HG03558 (cell line): Measurements from ENCODE around the gene RDH5.
"Not testable (repeated sequence)": the region's sequence is repeated elsewhere in the genome, so short reads cannot be mapped to it uniquely, and the experiment has no call there.

ENCODE experiments used
- ATAC-seq: cut with Tn5 transposase; IDR thresholded peaks from one replicate; pipeline ENCODE4 v1.9.1; 2021; ENCODE audit warnings: moderate number of reproducible peaks; ENCODE audit not compliant: unreplicated experiment; ENCODE audit errors: extremely low read depth

Gene RDH5

DNA sequence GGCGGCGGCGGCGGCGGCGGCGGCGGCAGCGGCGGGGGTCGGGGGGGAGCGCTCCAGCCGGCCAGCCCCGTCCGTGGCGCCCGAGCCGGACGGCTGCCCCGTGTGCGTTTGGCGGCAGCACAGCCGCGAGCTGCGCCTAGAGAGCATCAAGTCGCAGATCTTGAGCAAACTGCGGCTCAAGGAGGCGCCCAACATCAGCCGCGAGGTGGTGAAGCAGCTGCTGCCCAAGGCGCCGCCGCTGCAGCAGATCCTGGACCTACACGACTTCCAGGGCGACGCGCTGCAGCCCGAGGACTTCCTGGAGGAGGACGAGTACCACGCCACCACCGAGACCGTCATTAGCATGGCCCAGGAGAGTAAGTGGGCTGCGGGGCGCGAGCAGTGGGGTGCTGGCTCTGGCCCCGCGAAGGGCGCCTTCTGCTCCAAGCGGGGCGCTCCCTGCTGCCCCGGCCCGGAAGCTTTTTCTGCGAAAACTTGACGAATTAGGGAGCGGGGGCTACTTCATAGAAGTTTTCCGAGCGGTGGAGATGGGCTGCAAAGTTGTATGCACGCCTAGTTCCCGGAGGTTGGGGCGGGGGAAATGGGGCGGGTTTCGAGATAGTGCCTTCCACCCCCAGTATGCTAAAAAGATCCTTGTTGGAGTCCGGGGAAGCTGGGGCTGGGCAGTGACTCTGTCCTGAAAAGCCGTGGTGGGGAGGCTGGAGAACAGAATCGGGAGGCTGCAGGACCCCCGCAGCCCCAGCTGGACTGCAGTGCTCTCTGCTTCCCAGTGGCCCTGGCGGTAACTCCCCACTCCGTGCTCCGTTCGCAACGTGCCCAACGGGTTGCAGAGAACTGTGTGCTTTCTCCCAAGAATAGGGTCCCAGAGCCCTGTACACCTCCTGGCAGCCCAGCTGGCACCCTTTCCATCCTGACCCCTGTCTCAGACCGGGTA, 23.5 kb downstream of the RDH5 start:
- ATAC-seq = no peak

DNA sequence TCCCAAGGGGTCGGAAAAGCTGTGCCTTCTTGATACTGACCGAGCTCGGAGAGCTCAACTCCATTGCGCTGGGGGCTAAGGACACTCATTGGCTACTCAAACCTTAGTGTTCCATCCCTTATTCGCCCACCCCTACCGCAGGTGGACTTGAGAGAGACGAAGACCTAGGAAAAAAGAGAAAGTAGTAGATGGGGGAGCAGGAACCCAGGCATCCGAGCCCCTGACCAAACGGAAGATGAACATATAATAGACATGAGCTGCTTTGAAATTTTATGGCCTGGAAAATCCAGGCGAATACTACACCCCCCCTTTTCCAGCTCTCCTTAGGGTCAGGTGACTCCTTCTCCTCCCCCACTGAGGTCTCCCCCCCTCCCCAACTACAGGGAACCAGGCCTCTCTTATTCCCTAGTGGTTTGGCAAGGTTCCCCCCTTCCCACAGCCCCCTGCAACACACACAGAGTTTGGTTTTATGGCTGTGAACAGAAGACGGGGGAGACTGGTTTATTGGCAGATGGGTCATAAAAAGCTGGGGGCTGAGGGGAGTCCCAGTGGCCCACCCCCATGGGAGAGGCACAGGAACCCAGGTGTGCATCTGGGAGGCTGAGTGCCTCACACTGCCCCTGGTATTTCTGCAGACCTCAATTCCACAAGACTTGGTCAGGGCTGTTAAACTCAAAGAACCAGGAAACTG, 24.3 kb downstream of the RDH5 start:
- no peak for ATAC-seq

DNA sequence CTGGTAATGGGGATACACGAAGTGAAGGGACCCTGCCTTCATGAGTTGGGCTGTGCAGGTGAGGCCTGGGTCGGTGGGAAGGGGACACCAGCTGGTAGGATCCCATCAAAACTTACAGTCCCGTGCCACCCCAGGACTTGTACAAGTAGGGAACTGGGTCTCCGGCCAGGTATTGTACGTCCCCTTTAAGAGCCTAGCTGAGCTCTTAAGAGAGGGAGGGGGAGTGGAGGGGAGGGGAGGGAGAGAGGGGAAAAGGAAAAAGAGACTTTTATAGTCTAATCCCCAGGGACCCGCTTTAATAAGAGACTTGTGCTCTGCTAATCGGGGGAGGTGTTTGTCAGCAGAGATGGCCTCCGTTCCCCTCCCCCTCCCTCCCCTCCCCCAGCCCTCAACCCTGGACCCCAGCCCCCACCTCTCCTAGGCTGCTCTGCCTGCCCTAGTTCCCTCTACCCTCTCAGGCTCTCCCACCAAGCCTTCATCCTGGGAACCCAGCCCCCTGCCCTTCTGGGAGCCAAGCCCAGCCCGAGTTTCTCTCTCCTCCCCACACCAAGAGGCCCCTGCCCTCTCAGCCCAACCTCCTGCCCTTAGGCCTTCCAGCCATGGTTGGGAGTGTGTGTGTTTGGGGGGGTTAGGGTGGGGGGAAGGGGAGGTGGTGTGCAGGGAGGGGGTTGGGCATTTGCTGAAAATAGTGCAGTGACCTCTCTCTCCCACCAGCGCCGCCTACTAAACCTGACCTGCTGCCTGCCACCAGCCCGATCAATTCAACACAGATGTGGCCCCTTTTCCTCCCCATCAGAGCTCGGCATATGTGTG, 25.4 kb downstream of the RDH5 start:
- ATAC-seq = no peak

DNA sequence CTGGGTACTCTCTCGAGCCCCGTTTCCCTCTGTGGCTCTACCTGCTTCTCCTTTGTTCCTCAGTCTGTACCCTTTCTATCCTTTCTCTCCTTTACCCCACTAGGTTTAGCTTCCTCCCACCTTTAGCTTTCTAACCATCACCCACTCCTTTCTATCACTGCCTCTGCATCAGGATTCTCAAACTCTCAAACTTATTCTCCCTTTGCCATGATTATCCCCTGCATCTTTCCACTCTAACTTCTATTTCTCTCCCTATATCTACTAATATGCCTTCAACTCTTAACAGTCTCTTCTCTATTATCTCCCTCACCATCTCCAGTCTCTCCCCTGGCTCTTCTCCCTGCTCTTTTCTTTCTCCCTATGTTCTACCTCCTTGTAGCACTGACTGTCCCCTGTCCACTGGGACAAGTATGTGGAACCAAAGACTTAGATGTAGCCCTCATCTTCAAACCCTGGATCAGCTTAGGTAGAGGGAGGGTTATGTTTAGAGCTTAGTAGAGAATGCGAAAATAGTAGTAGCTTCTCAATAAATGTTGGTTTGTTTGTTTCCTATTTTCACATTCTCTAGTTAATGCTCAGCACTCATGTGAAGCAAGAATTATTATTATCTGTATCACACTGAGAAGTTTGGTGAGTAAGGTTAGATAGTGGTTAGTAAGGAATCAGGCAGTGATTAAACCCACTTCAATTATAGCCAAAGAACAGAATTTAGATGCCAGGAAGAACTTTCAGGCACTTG, 26.1 kb downstream of the RDH5 start:
- ATAC-seq = no peak

DNA sequence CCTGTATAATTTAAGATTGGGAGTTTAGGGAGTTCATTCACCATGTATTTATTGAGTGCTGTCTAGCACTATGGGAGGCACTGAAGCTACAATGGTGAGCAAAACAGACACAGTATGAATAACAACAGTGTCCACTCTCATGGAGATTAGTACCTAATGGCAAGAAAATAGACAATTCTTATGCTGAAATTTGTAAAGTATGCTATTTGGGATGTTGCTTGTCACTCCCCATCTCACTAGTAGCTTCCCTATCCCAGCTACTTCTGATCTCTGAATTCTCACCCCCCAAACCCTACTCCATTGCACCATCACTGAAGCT, 26.7 kb downstream of the RDH5 start:
- ATAC-seq = no peak

DNA sequence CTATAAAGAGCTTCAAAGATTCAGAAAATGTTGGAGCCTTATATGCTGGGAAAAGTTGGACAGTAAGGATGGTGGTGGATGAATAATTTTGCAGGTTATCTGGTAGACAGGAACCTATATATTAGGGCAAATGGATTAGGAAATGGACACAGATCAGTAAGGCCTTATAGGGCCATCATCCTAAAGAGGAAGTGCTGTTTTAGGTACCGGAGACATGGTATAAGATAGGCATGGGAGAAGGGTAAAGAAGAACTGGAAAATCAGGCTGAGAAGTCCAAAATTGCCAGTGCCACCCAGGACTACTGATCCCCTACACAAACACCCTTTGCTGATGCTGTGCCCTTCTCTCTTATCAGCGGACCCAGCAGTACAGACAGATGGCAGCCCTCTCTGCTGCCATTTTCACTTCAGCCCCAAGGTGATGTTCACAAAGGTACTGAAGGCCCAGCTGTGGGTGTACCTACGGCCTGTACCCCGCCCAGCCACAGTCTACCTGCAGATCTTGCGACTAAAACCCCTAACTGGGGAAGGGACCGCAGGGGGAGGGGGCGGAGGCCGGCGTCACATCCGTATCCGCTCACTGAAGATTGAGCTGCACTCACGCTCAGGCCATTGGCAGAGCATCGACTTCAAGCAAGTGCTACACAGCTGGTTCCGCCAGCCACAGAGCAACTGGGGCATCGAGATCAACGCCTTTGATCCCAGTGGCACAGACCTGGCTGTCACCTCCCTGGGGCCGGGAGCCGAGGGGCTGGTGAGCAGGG, 28.2 kb downstream of the RDH5 start:
- no peak for ATAC-seq

DNA sequence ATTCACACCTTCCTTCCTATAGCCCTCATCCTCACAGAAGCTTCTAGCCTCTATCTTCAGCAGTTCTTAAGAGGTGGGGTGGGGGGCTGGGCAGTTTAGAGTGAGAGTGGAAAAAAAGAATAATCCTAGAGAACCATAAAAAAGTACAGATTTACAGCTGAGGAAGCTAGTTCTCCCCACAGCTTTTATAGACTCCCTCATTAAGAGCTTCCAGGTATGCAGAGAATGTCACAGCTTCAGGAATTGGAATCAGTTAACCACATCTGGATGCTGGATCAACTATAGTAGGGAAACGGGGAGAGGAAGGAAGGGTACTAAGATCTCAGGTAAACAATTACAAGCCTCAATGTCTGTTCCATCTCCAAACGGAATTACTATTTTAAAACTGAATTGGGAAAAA, 35.1 kb downstream of the RDH5 start:
- no peak for ATAC-seq

DNA sequence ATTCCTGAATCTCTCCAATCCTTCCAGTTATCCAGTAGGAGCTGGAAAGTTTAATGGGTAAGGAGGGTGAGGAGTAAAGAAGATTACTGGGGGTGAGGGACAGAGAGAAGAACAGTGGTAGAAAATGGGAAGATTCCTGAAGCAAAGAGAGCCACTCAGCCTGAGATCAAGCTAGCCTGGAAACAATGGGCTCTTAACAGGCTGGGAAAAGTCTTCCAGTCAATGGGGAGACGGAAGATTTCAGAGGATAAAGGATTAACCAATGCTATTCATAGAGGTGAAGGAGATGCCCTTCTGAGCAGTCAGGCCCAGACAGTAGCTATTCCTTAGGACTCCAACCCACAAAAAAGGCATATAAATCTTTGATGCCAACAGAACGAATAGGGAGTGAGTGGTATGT, 37.5 kb downstream of the RDH5 start:
- ATAC-seq = no peak

DNA sequence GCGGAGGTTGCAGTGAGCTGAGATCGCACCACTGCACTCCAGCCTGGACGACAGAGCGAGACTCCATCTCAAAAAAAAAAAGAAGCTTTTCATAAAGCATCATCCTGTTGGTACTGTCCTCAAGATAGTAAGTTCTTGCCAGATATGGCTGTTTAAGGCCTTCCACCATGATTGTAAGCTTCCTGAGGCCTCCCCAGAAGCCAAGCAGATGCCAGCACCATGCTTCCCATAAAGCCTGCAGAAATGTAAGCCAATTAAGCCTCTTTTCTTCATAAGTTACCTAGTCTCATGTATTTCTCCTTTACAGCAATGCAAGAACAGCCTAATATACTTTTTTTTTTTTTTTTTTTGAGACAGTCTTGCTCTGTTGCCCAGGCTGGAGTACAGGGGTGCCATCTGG, 38.4 kb downstream of the RDH5 start:
- ATAC-seq = not testable (repeated sequence)

DNA sequence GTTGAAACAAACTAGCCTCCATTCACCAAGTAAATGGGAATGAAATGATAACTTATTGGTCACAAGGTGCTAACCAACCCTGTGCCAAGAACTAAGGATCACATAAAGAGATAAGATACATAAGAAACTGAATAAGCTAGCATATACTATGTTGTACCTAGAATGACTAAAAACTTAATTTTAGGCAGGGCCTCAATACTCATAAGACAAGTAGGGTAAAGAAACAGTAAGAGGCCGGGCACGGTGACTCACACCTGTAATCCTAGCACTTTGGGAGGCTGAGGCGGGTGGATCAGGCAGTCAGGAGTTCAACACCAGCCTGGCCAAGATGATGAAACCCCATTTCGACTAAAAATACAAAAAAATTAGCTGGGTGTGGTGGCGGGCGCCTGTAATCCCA, 40.5 kb downstream of the RDH5 start:
- no peak for ATAC-seq

DNA sequence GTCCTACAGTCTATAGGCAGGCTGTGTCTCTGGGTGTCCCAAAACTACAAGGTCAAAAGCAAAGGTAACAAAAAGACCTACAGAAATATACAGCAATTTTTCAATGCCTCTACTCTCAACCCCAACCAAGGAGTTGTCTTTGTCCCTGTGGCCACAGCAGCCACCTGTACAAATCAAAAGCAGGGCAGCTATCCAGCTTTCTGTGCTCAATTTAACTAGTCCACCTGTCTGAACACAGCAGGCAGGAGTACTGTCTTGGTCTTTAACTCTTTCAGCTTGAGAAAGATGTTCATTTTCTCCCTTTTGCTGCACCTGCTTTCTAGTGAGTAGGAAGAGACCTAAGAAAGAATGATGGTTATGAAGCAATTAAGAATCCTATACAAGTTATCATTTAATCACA, 42.5 kb downstream of the RDH5 start:
- no peak for ATAC-seq

DNA sequence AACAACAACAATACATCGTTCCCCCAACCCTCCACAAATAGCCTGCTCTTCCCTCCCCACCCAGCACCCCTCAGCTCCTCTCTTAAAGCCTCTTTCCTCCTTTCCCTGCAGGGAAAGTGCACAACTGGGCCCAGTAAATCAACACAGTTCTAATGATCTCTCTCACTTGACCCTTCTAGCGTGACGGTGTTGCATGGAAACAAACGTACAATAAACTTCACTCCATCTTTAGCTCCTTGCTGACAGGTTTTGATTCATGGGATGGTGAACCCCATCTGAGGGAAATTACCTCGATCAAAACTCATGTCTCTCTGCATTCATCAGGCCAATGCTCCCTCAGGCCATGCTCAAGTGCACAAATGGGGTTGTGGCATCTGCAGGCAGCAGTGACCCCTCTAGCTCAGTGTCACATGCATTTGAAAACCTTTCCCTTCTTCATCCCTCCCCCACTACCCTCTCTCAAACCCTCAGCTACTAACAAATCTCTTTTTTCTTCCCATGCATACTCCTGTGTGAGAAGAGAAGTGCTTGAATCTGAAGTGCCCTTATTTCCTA, 45.6 kb downstream of the RDH5 start:
- no peak for ATAC-seq

DNA sequence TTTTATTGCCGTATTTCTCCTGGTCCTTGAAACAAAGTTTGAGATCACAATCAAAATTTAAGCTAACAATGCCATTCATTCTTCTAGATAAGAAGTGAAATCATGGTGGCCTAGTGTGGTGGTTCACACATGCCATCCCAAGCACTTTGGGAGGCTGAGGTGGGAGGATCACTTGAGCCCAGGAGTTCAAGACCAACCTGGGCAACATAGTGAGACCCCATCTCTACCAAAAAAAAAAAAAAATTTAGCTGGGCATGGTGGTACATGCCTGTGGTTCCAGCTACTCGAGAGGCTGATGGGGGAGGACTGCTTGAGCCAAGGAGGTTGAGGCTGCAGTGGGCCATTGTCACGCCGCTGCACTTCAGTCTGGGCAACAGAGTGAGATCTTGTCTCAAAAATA, 47.0 kb downstream of the RDH5 start:
- no peak for ATAC-seq

DNA sequence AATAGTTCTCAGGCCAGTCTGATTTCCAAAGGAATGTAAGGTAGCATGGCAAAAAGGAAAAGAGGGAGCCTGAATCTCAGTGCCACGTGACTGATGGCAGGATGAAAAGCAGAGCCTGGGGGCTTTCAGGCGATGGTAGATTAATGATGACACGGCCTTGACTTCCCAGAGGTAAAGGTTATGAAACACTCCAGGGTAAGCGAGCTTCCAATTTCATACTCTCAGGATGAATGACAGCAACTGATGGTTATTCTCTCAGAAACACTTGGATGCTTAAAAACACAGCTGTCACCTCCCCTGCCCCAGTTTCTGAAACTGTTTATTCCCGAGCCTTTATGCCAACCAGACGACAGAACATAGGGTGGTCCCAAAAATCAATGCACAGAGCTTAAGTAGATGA, 51.5 kb downstream of the RDH5 start:
- ATAC-seq = no peak
